B cell (primary cell): Measurements from ENCODE around the gene HS3ST5. TPM values are rescaled to one million over a fixed set of nuclear protein-coding genes. Genes with fewer than 3 reads are reported as not detected.

Source experiments
- ATAC-seq: fragments of 200-7000 bp; cut with Tn5 transposase; one replicate; pipeline ENCODE4 v1.10.0; 2021; ENCODE audit warnings: low read depth, mild to moderate bottlenecking, moderate number of reproducible peaks, moderate library complexity
- CTCF ChIA-PET: fragments of 350-600 bp; sonication (Branson Sonifier 250); formaldehyde crosslinking; loops from one replicate; lab custom pipeline; 2021; ENCODE audit warnings: antibody characterized with exemption, inconsistent platforms; lab: Charles Lee
- POLR2A ChIA-PET: fragments of 350-600 bp; sonication (Branson Sonifier 250); formaldehyde crosslinking; loops from one replicate; lab custom pipeline; 2021; ENCODE audit warnings: antibody characterized with exemption; lab: Charles Lee
- DNase-seq: peaks from one replicate; pipeline ENCODE4 v3.0.0; 2013
- H2AFZ ChIP-seq: 2 replicates; pipeline ENCODE4 v1.6.1; 2012; ENCODE audit warnings: mild to moderate bottlenecking, low read depth, low read length; ENCODE audit not compliant: insufficient read depth, poor library complexity, severe bottlenecking
- H3K27ac ChIP-seq, 2 donors: 1 replicate in 1 of 2; 2 replicates in 1 of 2; pipeline ENCODE4 v1.5.1; 2012 to 2013; ENCODE audit warnings: low read length in 2 of 2, mild to moderate bottlenecking in 2 of 2, moderate library complexity in 1 of 2
- H3K27me3 ChIP-seq, 4 experiments: fragments of 200-600 bp in 1 of 4; sonication (generic) in 1 of 4; replicated peaks in 1 of 4; 1 replicate in 2 of 4; 2 replicates in 2 of 4; pipeline versions ENCODE4 v1.6.1 to v1.7.0; 2013 to 2016; ENCODE audit warnings: low read length in 3 of 4, mild to moderate bottlenecking in 2 of 4, mixed read lengths in 1 of 4, moderate library complexity in 1 of 4; ENCODE audit not compliant: insufficient read depth in 4 of 4, control insufficient read depth in 3 of 4; ENCODE audit errors: control extremely low read depth in 1 of 4
- H3K36me3 ChIP-seq, 2 experiments: replicated peaks in 1 of 2; 1 replicate in 1 of 2; 2 replicates in 1 of 2; pipeline versions ENCODE4 v1.6.1 to v1.7.1; 2013; ENCODE audit warnings: low read length in 1 of 2; ENCODE audit not compliant: insufficient read depth in 2 of 2, control insufficient read depth in 1 of 2; ENCODE audit errors: control extremely low read depth in 1 of 2, extremely low read depth in 1 of 2
- H3K4me1 ChIP-seq, 2 donors: fragments of 200-600 bp in 1 of 2; sonication (generic) in 1 of 2; 1 replicate in 1 of 2; 2 replicates in 1 of 2; pipeline versions ENCODE4 v1.5.1 to v1.6.1; 2013 to 2017; ENCODE audit warnings: low read length in 2 of 2; ENCODE audit not compliant: control insufficient read depth in 2 of 2, insufficient read depth in 2 of 2
- H3K4me2 ChIP-seq: replicated peaks from 2 replicates; pipeline ENCODE3; 2012; ENCODE audit warnings: mild to moderate bottlenecking, low read depth, low read length; ENCODE audit not compliant: poor library complexity, severe bottlenecking
- H3K4me3 ChIP-seq, 5 experiments: fragments of 200-600 bp in 1 of 5; sonication (generic) in 1 of 5; 1 replicate in 3 of 5; 2 replicates in 2 of 5; pipeline versions ENCODE4 v1.5.1 to v1.7.0; 2011 to 2016; ENCODE audit warnings: low read length in 4 of 5, mild to moderate bottlenecking in 4 of 5, low read depth in 2 of 5, control low read depth in 1 of 5, moderate library complexity in 1 of 5; ENCODE audit not compliant: insufficient read depth in 1 of 5; ENCODE audit errors: control extremely low read depth in 1 of 5, extremely low read depth in 1 of 5
- H3K79me2 ChIP-seq: fragments of 200-600 bp; sonication (generic); one replicate; pipeline ENCODE4 v1.6.0; 2016; ENCODE audit warnings: low read length; ENCODE audit not compliant: control insufficient read depth, insufficient read depth
- H3K9ac ChIP-seq: fragments of 200-600 bp; sonication (generic); 2 replicates; pipeline ENCODE4 v1.6.1; 2017; ENCODE audit warnings: mild to moderate bottlenecking, low read length, moderate library complexity
- H3K9me3 ChIP-seq, 3 donors: one replicate each; pipeline versions ENCODE4 v1.6.1 to v1.7.1; 2013; ENCODE audit warnings: low read length in 2 of 3; ENCODE audit not compliant: control insufficient read depth in 2 of 3, insufficient read depth in 1 of 3; ENCODE audit errors: control extremely low read depth in 1 of 3
- H4K20me1 ChIP-seq: 2 replicates; pipeline ENCODE4 v1.6.0; 2012; ENCODE audit warnings: mild to moderate bottlenecking, low read length; ENCODE audit not compliant: insufficient read depth, control insufficient read depth, poor library complexity, severe bottlenecking
- H3K27ac Mint-ChIP-seq: one replicate; pipeline ENCODE4 v1.8.0; 2021; ENCODE audit warnings: mixed read lengths
- H3K27me3 Mint-ChIP-seq: one replicate; pipeline ENCODE4 v1.8.0; 2021; ENCODE audit warnings: mixed read lengths
- H3K4me1 Mint-ChIP-seq: one replicate; pipeline ENCODE4 v1.8.0; 2021; ENCODE audit warnings: mixed read lengths
- H3K4me3 Mint-ChIP-seq: one replicate; pipeline ENCODE4 v1.8.0; 2021; ENCODE audit warnings: mixed read lengths
- H3K9me3 Mint-ChIP-seq: one replicate; pipeline ENCODE4 v1.8.0; 2022; ENCODE audit warnings: mixed read lengths; ENCODE audit not compliant: insufficient read depth
- EZH2 ChIP-seq: IDR thresholded peaks from 2 replicates; pipeline ENCODE4 v1.6.1; 2012; ENCODE audit warnings: borderline replicate concordance, low read depth, mild to moderate bottlenecking, moderate library complexity, low read length; ENCODE audit not compliant: insufficient read depth, poor library complexity, severe bottlenecking
- WGBS: methylation state at CpG from one replicate; pipeline ENCODE4 v1.1.5; 2013; ENCODE audit warnings: missing lambda C conversion rate; ENCODE audit not compliant: insufficient coverage; 5-methylcytosine and 5-hydroxymethylcytosine counted together
- intact Hi-C: fragments of 100-400 bp; cut with micrococcal nuclease; formaldehyde crosslinking; loops from one replicate; pipeline ENCODE4 v1.10.0; 2022
- polyA plus RNA-seq: library from polyadenylated mRNA; depleted of rRNA; stranded (reverse); fragments of >200 nt; gene quantifications from 2 replicates; pipeline ENCODE4 v1.2.3, GENCODE V29; 2012
- total RNA-seq, 2 donors: library from RNA; stranded (reverse); fragments of 120-200 nt in 1 of 2; gene quantifications; 1 replicate in 1 of 2; 2 replicates in 1 of 2; pipeline versions ENCODE4 v1.2.3 to v1.2.4, GENCODE V29; 2013 to 2022
- TF ChIP-seq, protein P1 (sequence below): fragments of 200-600 bp; IDR thresholded peaks from one replicate; pipeline ENCODE4 v1.8.0; 2022; ENCODE audit warnings: antibody characterized with exemption, mild to moderate bottlenecking

The HS3ST5 gene
- total and polyA plus RNA-seq, 2 donors (not counting 1 experiment from before 2014, with no cell fraction given), result not detected

DNA sequence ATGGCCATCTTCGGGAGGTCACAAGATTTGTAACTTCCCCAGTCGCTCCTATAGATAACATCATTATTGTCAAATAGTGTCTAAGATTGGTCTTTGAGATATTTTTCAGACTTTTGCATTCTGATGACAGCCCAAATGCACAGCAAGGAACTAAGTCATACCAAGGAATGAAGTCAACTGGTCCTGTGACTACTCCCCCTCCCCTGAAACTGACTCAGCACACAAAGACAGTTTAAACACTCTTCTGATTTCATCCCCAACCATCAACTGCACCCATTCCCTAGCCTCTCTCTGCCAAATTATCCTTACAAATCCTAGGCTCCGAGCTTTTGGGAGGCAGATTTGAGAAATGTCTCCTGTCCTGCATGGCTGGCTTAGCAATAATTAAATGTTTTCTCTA lies 139.4 kb downstream of the HS3ST5 start:
- no peak for TF ChIP-seq EZH2
- TF ChIP-seq, protein P1, sequence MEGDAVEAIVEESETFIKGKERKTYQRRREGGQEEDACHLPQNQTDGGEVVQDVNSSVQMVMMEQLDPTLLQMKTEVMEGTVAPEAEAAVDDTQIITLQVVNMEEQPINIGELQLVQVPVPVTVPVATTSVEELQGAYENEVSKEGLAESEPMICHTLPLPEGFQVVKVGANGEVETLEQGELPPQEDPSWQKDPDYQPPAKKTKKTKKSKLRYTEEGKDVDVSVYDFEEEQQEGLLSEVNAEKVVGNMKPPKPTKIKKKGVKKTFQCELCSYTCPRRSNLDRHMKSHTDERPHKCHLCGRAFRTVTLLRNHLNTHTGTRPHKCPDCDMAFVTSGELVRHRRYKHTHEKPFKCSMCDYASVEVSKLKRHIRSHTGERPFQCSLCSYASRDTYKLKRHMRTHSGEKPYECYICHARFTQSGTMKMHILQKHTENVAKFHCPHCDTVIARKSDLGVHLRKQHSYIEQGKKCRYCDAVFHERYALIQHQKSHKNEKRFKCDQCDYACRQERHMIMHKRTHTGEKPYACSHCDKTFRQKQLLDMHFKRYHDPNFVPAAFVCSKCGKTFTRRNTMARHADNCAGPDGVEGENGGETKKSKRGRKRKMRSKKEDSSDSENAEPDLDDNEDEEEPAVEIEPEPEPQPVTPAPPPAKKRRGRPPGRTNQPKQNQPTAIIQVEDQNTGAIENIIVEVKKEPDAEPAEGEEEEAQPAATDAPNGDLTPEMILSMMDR, result no peak
- Histone ChIP-seq H4K20me1 (no peaks in the 10 kb centered on the region), H3K79me2 (no peaks in the 10 kb centered on the region), H3K9me3 (no peaks in the 10 kb centered on the region), H3K4me3 (no peak overlapping the region), H3K36me3 (no peaks in the 10 kb centered on the region), H3K27me3 (no peaks in the 10 kb centered on the region), H2AFZ (no peak overlapping the region), H3K9ac (no peak overlapping the region), H3K4me1 (no peaks in the 10 kb centered on the region), H3K27ac (no peak overlapping the region), H3K4me2 (no peak overlapping the region)
- ChIA-PET POLR2A (no interaction called here), CTCF (no interaction called here)
- Mint-ChIP-seq H3K27me3 (no peaks in the 10 kb centered on the region), H3K9me3 (no peaks in the 10 kb centered on the region), H3K4me1 (no peaks in the 10 kb centered on the region), H3K27ac (no peak overlapping the region), H3K4me3 (no peak overlapping the region)
- no CpG with 5 or more reads among the region's 3 CpGs for WGBS
- DNase-seq, result no peak
- intact Hi-C loops, result no loop called here
- ATAC-seq, result no peak

DNA sequence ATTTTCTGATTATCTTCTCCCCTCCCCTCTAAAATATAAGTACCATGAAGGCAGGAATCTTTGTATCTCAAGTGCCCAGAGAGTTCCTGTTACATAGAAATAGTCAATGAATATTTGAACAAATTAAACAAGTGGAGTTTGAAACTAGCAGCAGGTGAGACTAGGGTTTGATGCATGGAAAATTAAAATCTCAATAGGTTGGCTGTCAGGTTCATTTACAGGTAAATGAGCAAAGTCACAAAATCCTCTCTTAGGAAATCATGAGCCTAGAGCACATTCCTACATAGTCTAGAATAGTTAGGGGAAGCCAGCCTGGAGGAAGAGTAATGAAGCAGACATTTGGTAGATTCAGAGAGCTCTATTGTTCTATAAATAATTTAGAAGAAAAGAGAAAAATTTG lies 140.4 kb downstream of the HS3ST5 start:
- DNase-seq, result no peak
- H3K4me1 ChIP-seq, result no peaks in the 10 kb centered on the region
- H3K4me2 ChIP-seq, result no peak overlapping the region
- H3K27me3 ChIP-seq, result no peaks in the 10 kb centered on the region
- ChIA-PET CTCF (no interaction called here), POLR2A (no interaction called here)
- no peak overlapping the region for H3K9ac ChIP-seq
- no peaks in the 10 kb centered on the region for H3K9me3 ChIP-seq
- no peaks in the 10 kb centered on the region for H4K20me1 ChIP-seq
- no peak overlapping the region for H2AFZ ChIP-seq
- no peak overlapping the region for H3K27ac Mint-ChIP-seq
- H3K4me3 Mint-ChIP-seq, result no peak overlapping the region
- no peaks in the 10 kb centered on the region for H3K27me3 Mint-ChIP-seq
- no peaks in the 10 kb centered on the region for H3K9me3 Mint-ChIP-seq
- TF ChIP-seq, protein P1, result no peak
- no peak for TF ChIP-seq EZH2
- no peaks in the 10 kb centered on the region for H3K79me2 ChIP-seq
- no peaks in the 10 kb centered on the region for H3K36me3 ChIP-seq
- intact Hi-C loops, result no loop called here
- H3K27ac ChIP-seq, result no peak overlapping the region
- no peaks in the 10 kb centered on the region for H3K4me1 Mint-ChIP-seq
- ATAC-seq, result no peak
- H3K4me3 ChIP-seq, result no peak overlapping the region
